Body of pancreas (tissue), 4 donors: ENCODE data around the gene SERAC1.

Source experiments
- POLR2A ChIP-seq, 3 donors: fragments of 450-650 bp; IDR thresholded peaks; one replicate each; pipeline ENCODE4 v1.6.1; 2016; ENCODE audit warnings: antibody characterized with exemption in 3 of 3, mild to moderate bottlenecking in 2 of 3
- TF ChIP-seq, protein P1 (sequence below), 7 experiments: fragments of 450-650 bp in 4 of 7; fragments of 200-600 bp in 3 of 7; sonication (generic) in 3 of 7; IDR thresholded peaks; one replicate each; pipeline ENCODE4 v1.5.1; 2016 to 2019; ENCODE audit warnings: antibody characterized with exemption in 7 of 7

DNA sequence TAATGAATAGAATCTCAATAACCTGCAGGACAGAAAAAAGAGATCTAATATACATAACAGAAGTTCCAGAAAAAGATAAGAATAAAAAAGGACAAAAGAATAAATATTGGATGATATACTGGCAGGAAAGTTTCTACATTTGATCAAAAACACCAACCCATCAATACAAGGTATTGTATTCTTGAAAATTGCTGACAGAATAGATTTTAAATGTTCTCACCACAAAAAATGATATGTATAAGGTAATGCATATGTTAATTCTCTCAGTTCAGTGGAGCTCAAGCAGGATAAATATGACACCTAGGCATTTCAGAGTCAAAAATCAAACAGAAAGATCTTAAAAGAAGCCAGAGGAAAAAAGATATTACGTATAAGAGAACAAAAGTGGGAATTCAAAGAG, 43.8 kb downstream of the SERAC1 start:
- TF ChIP-seq, protein P1, sequence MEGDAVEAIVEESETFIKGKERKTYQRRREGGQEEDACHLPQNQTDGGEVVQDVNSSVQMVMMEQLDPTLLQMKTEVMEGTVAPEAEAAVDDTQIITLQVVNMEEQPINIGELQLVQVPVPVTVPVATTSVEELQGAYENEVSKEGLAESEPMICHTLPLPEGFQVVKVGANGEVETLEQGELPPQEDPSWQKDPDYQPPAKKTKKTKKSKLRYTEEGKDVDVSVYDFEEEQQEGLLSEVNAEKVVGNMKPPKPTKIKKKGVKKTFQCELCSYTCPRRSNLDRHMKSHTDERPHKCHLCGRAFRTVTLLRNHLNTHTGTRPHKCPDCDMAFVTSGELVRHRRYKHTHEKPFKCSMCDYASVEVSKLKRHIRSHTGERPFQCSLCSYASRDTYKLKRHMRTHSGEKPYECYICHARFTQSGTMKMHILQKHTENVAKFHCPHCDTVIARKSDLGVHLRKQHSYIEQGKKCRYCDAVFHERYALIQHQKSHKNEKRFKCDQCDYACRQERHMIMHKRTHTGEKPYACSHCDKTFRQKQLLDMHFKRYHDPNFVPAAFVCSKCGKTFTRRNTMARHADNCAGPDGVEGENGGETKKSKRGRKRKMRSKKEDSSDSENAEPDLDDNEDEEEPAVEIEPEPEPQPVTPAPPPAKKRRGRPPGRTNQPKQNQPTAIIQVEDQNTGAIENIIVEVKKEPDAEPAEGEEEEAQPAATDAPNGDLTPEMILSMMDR (IDR thresholded peaks at IDR 0.05): no peak
- no peak for TF ChIP-seq POLR2A (IDR thresholded peaks at IDR 0.05)
